Aorta (tissue), 5 donors: Measurements from ENCODE around the gene SRRT. TPM values are rescaled to one million over a fixed set of nuclear protein-coding genes. Genes with fewer than 3 reads are reported as not detected.

Experiments
- ATAC-seq: fragments of 200-7000 bp; cut with Tn5 transposase; one replicate; pipeline ENCODE4 v1.9.1; 2022; ENCODE audit warnings: moderate library complexity; ENCODE audit not compliant: low FRiP score
- DNase-seq, 2 donors: peaks; one replicate each; pipeline ENCODE4 v3.0.0-alpha.2; 2020
- H3K27ac ChIP-seq, 2 donors: one replicate each; pipeline ENCODE4 v1.5.1; 2013; ENCODE audit warnings: low read length in 2 of 2, mild to moderate bottlenecking in 2 of 2, moderate library complexity in 2 of 2, control low read depth in 1 of 2, inconsistent platforms in 1 of 2, low read depth in 1 of 2
- H3K27me3 ChIP-seq, 2 donors: one replicate each; pipeline ENCODE4 v1.6.1; 2013; ENCODE audit warnings: control low read depth in 1 of 2, low read length in 1 of 2, mild to moderate bottlenecking in 1 of 2, moderate library complexity in 1 of 2; ENCODE audit not compliant: insufficient read depth in 2 of 2, control insufficient read depth in 1 of 2
- H3K36me3 ChIP-seq, 2 donors: one replicate each; pipeline ENCODE4 v1.6.1; 2013; ENCODE audit warnings: control low read depth in 1 of 2, low read length in 1 of 2, mild to moderate bottlenecking in 1 of 2; ENCODE audit not compliant: insufficient read depth in 2 of 2, control insufficient read depth in 1 of 2
- H3K4me1 ChIP-seq, 2 donors: one replicate each; pipeline ENCODE4 v1.6.1; 2013; ENCODE audit warnings: low read length in 2 of 2, control low read depth in 1 of 2, mild to moderate bottlenecking in 1 of 2, moderate library complexity in 1 of 2; ENCODE audit not compliant: insufficient read depth in 2 of 2, control insufficient read depth in 1 of 2
- H3K4me3 ChIP-seq, 2 donors: one replicate each; pipeline ENCODE4 v1.5.1; 2013; ENCODE audit warnings: low read length in 2 of 2, control low read depth in 1 of 2, mild to moderate bottlenecking in 1 of 2
- H3K9me3 ChIP-seq: one replicate; pipeline ENCODE4 v1.6.1; 2013; ENCODE audit warnings: mild to moderate bottlenecking, low read length; ENCODE audit not compliant: control insufficient read depth
- WGBS, 2 donors: extraction: QIAGEN DNeasy Blood & Tissue Kit; methylation state at CpG; one replicate each; pipeline ENCODE4 v1.1.7; 2013; 5-methylcytosine and 5-hydroxymethylcytosine counted together
- intact Hi-C, 2 donors: fragments of 100-400 bp; cut with DNase I; formaldehyde crosslinking; loops; one replicate each; pipeline versions ENCODE4 v1.14.2 to v1.15.0; 2022
- long read RNA-seq, 2 donors: library from polyadenylated mRNA; unstranded; transcript quantifications; one replicate each; pipeline ENCODE4 v2.0.0, GENCODE V29; 2020 to 2021
- polyA plus RNA-seq, 2 donors: library from polyadenylated mRNA; stranded (reverse); fragments of 200-250 nt; gene quantifications; one replicate each; pipeline ENCODE4 v1.2.3, GENCODE V29; 2013
- total RNA-seq, 2 donors: library from RNA; stranded (reverse); fragmentation: NEBNext Ultra II Directional; extraction: Animal tissue kit (Norgen Biotek cat#: 25700); gene quantifications; one replicate each; pipeline ENCODE4 v1.2.1, GENCODE V29; 2021
- donor health status: healthy with polysubstance abuse.
- donor health status: Bipolar disorder and iron deficiency.
- donor health status: DM: no; HTN: no; CAD: no.
- donor health status: DM: no; HTN: no; CAD: no.
- donor health status: DM: yes; HTN: yes; CAD: no.

SRRT gene, protein sequence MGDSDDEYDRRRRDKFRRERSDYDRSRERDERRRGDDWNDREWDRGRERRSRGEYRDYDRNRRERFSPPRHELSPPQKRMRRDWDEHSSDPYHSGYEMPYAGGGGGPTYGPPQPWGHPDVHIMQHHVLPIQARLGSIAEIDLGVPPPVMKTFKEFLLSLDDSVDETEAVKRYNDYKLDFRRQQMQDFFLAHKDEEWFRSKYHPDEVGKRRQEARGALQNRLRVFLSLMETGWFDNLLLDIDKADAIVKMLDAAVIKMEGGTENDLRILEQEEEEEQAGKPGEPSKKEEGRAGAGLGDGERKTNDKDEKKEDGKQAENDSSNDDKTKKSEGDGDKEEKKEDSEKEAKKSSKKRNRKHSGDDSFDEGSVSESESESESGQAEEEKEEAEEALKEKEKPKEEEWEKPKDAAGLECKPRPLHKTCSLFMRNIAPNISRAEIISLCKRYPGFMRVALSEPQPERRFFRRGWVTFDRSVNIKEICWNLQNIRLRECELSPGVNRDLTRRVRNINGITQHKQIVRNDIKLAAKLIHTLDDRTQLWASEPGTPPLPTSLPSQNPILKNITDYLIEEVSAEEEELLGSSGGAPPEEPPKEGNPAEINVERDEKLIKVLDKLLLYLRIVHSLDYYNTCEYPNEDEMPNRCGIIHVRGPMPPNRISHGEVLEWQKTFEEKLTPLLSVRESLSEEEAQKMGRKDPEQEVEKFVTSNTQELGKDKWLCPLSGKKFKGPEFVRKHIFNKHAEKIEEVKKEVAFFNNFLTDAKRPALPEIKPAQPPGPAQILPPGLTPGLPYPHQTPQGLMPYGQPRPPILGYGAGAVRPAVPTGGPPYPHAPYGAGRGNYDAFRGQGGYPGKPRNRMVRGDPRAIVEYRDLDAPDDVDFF
- 100 to 1,000 TPM in 1 of 2 donors, 10 to 100 TPM in 1; 95.5 to 118 TPM for total RNA-seq
- 100 to 1,000 TPM in 1 of 2 donors, 10 to 100 TPM in 1; 22.2 to 151 TPM for polyA plus RNA-seq
- long read RNA-seq, donor 1, transcript SRRT-216 (20 exons, 2,955 nt) = minor isoform, 9 of 161 reads
- long read RNA-seq, donor 1, transcript SRRT-213 (20 exons, 2,905 nt) = minor isoform, 32 of 161 reads
- long read RNA-seq, donor 1, transcript SRRT-217 (20 exons, 2,893 nt) = minor isoform, 9 of 161 reads
- long read RNA-seq, donor 1, transcript SRRT-215 (20 exons, 2,964 nt) = major isoform, 34 of 161 reads
- long read RNA-seq, donor 1, partial matches to known transcripts = 63 of 161 reads
- long read RNA-seq, donor 1, other reads (novel, unspliced or antisense) = 12 of 161 reads
- long read RNA-seq, donor 2, transcript SRRT-215 (20 exons, 2,964 nt) = minor isoform, 10 of 57 reads
- long read RNA-seq, donor 2, transcript SRRT-217 (20 exons, 2,893 nt) = minor isoform, 5 of 57 reads
- long read RNA-seq, donor 2, transcript SRRT-213 (20 exons, 2,905 nt) = major isoform, 12 of 57 reads
- long read RNA-seq, donor 2, partial matches to known transcripts = 24 of 57 reads
- long read RNA-seq, donor 2, other reads (novel, unspliced or antisense) = 4 of 57 reads

DNA sequence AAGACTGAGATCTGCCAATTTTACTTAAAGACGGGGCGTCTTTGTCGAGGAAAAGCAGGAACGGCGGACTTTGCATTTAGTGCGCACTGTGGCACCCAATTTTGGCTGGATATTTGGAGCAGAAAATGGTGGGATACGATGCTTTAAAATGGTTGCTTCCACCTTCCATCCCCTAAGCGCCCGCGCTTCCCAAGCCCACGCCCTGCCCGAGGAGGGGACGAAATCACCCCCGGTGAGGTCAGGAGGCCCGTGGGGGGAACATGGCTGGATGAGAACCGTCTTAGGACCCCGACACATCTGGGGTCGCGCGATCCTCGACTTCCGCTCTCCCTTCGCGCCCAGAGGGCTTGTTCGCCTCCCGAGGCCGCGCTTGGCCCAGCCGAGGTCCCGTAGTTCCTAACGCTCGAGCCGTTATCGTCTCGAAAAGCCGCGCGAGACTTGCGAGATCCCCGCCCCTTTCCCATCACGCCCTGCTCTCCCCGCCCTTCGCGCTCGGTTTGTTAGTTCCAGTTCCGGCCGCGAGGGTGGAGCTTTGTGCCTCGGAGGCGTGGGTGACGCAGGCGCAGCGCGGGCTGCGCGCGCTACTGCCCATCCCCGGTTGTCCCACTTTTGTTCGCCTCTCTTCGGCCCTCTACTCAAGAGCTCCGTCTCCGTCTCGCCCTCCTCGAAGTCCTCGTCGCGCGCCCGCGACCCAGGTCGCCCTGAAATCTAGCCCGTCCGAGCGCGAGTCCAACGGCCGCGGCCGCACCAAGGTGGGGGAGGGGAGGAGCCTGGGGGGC, at the start of gene SRRT:
SRRT (plus strand) TSS at position 527 of the 779 bp plus-strand sequence. CDS start 488 bp downstream, outside the sequence.
- ATAC-seq (peak; percentile 98), DNase-seq (peak; percentile 99 to 100)
- H3K27ac ChIP-seq = peak within 1 kb of the TSS; percentile 72 to 95
- H3K4me1 ChIP-seq = no peaks in the 10 kb centered on the region
- no peaks in the 10 kb centered on the region for H3K9me3 ChIP-seq
- no peaks in the 10 kb centered on the region for H3K36me3 ChIP-seq
- H3K27me3 ChIP-seq = no peaks in the 10 kb centered on the region
- intact Hi-C loops = no loop called here
- H3K4me3 ChIP-seq = peak within 1 kb of the TSS; percentile 64 to 87
- 2 to 3% methylated on average over 66 to 79 of the region's 79 CpGs for WGBS, 2 donors

DNA sequence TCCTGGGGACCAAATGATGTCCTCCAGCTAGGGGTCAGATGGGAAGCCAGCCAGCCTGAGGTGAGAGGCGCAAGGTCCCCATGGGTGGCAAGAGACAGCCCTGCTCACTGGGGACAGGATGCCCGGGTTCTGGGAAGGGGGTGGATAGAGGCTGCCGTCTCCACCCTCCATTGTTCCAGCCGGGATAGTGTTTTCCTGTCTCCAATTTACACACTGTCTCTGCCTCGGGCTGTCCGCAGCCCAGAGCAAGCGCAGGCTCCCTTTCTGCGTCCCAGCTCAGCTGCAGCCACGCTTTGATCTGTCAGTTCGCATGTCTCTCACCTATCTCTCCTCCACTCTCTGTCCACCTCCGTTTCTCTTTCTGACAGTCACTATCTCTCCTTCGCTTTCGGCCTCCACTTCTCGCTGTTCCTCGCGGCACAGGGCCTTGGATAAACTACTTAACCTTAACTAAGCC, 49.7 kb upstream of the SRRT start:
- ATAC-seq = peak; percentile 34
- intact Hi-C loops = no loop called here
- no peak overlapping the region for H3K27ac ChIP-seq

DNA sequence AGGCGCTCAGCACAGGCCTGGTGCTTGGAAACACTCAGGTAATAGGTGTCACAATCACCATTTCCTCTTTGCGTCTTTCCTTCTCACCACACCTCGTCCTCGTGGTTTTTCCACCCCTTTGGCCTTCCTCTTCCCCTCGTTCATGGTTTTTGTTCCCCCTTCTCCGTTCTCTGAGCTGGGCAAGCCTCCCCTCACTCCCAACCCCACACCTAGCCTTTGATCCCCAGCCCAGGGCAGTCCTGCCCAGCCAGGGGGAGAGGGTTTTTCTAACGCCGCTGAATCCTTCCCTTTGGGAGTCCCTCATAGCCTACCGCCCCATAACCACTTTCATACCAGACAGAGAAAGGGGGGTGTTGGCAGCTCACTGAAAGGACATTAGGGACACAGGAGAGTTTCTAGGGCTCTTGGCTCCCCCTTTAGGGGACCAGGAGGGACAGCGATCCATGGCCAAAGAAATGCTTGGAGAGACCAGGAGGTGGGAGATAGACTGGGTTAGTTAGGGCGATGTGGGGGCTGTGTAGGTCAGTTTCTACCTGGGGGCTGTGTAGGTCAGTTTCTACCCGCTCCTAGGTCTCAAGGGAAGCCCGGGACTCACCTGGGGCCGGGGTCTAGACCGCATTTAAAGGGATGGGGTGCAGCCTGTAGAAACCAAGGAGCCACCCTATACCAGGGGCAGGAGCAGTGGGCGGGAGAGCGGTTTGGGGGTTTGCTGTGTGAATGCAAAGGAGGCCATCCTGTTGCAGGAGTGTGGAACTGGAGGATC, 49.0 kb upstream of the SRRT start:
- Histone ChIP-seq H3K36me3 (no peaks in the 10 kb centered on the region), H3K27me3 (no peaks in the 10 kb centered on the region), H3K9me3 (no peaks in the 10 kb centered on the region), H3K27ac (no peak overlapping the region), H3K4me3 (no peak overlapping the region), H3K4me1 (no peaks in the 10 kb centered on the region)
- intact Hi-C loops = no loop called here
- ATAC-seq (no peak), DNase-seq (no peak)
- WGBS, 2 donors = 22 to 31% methylated on average over 17 of the region's 17 CpGs

More for the DNA sequence above, 49.7 kb upstream of the SRRT start:
- no peak for DNase-seq
- Histone ChIP-seq H3K9me3 (no peaks in the 10 kb centered on the region), H3K27me3 (no peaks in the 10 kb centered on the region), H3K4me3 (no peak overlapping the region), H3K36me3 (no peaks in the 10 kb centered on the region), H3K4me1 (no peaks in the 10 kb centered on the region)
- WGBS, 2 donors = 38 to 49% methylated on average over 16 of the region's 16 CpGs

DNA sequence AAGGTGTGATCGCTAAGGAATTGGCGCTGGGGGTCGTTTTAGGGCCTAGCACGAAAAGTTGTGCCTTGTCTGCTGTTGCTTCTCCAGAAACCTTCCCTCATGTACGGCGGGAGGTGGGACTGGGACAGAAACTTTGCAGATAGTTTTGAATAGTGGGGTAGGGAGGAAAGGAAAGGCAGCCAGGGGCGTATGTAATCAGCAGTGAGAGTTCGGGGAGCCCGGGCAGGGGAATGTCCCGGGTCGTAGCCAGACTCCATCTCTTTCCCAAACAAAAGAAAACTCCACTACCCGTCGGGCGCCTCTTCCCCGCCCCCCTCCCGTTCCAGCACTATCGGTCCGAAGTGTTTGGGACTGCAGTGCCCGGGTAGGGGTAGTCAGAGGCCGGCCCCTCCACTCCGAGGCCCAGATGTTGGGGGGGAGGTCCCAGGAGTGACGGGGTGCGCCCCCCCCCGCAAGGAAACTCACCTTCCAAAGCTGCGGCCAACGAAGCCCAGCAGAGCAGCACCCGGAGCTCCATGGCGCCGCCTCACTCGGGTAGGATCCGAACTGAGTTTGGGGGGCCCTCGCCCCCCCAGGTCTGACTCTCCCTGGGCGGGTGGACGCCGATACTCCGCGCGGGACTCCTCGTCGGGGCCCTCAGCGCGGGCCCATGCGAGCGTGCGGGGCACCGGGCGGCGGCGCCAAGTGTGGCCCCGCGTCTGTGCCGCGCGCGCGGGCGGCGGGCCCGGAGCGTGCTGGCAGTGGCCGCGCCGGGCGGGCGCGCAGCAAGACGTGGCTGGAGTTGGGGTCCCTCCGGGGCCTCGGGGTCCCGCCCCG, 48.2 kb upstream of the SRRT start:
- 1% methylated on average over 64 to 71 of the region's 71 CpGs for WGBS, 2 donors
- Histone ChIP-seq H3K4me1 (no peaks in the 10 kb centered on the region), H3K27me3 (no peaks in the 10 kb centered on the region), H3K4me3 (peak overlapping the region; percentile 42 to 53), H3K9me3 (no peaks in the 10 kb centered on the region), H3K36me3 (no peaks in the 10 kb centered on the region), H3K27ac (no peak overlapping the region)
- ATAC-seq (peak; percentile 1), DNase-seq (no peak)
- intact Hi-C loops = no loop called here

DNA sequence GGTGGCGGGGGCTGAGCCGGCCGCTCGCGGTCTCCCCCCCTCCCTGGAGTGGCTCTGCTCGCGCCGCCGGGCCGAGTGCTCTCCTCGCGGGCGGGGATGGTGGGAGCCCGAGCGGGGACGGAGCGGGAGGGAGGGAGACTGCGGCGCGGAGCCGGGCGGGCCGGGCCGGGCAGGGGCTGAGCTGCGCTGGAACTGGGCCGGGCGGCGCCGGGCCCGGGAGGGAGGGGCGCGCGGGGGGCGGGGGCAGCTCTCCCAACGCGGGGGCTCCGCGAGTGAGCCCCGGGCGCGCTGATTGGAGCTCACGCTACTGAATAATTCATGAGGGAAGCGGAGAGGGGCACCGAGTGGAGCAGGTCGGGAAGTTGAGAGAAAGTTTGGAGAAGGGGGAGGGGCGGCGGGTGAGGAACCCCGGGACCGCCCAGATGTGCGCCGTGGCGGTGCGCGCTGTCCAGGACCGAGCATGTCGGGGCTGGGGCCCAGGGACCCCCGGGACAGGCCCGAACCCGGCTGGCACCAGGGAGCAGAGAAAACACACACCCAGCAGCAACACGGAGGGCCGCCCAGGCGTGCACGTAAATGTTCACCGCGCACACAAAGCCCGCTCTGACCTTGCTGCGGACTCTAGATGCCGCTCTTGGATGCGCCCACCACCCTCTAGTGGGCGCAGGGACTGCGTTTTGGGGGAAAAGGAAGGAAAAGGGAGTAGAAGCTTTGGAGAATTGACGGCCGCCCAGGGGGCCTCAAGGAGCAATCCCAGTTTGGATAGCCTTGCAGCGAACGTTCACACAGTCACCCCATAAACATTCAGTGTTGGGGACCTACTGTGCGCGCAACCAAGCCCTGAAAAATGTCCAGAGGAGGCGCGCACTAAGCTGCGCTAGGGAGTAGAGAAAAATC, 47.3 kb upstream of the SRRT start, which contains the start of gene EPHB4:
EPHB4 (minus strand) TSS at position 194 of the 897 bp plus-strand sequence. CDS start 493 bp downstream, outside the sequence.
- no peaks in the 10 kb centered on the region for H3K27me3 ChIP-seq
- ATAC-seq = peak; percentile 80
- H3K9me3 ChIP-seq = no peaks in the 10 kb centered on the region
- no peaks in the 10 kb centered on the region for H3K36me3 ChIP-seq
- no peak within 1 kb of the TSS for H3K27ac ChIP-seq
- intact Hi-C loops = no loop called here
- H3K4me1 ChIP-seq = no peaks in the 10 kb centered on the region
- peak; percentile 79 to 84 for DNase-seq
- 1% methylated on average over 44 to 80 of the region's 80 CpGs for WGBS, 2 donors
- peak within 1 kb of the TSS; percentile 42 to 53 for H3K4me3 ChIP-seq

DNA sequence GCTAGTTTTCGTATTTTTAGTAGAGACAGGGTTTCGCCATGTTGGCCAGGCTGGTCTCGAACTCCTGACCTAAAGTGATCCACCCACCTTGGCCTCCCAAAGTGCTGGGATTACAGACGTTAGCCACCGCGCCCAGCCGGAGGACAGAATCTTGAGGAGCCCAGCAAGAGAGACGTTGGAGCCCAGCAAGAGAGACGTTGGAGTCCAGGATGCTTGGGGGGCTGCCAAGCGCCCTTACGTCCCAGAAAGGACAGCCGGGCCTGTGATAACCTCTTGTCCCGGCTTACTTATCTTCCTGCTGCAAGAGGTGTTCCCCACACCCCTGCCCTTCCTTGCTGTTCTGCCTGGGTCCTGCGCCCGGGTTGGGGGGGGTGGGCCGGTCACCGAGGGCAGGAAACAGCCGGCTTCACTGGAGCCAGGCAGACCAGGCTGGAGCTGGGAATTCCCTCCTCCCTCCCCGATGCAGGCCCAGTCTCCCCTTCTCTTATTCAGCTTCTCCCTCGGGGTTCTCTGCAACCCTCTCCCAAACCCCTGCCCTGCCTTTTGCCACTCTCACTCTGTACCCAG, 45.7 kb upstream of the SRRT start:
- H3K27me3 ChIP-seq = no peaks in the 10 kb centered on the region
- WGBS, 2 donors = 48 to 55% methylated on average over 18 to 20 of the region's 20 CpGs
- H3K27ac ChIP-seq = no peak overlapping the region
- ATAC-seq (peak; percentile 23), DNase-seq (peak in 1 of 2 donors; percentile 45)
- intact Hi-C loops = no loop called here
- no peak overlapping the region for H3K4me3 ChIP-seq
- H3K36me3 ChIP-seq = no peaks in the 10 kb centered on the region
- H3K9me3 ChIP-seq = no peaks in the 10 kb centered on the region
- no peaks in the 10 kb centered on the region for H3K4me1 ChIP-seq
